HEK293 (cell line): Measurements from ENCODE around the gene PIP5KL1.

ENCODE experiments used
- IKZF3 ChIP-seq: fragments of 450-650 bp; IDR thresholded peaks from 2 replicates; pipeline ENCODE4 v1.5.0; 2018; ENCODE audit warnings: missing biosample characterization, mild to moderate bottlenecking, missing genetic modification characterization, moderate library complexity
- RBAK ChIP-seq: fragments of 450-650 bp; formaldehyde crosslinking; IDR thresholded peaks from 2 replicates; pipeline ENCODE4 v1.5.1; 2016; ENCODE audit warnings: missing biosample characterization, missing genetic modification characterization
- SALL2 ChIP-seq: fragments of 450-650 bp; formaldehyde crosslinking; IDR thresholded peaks from 2 replicates; pipeline ENCODE4 v1.5.0; 2017; ENCODE audit warnings: missing biosample characterization, mild to moderate bottlenecking, missing genetic modification characterization, borderline replicate concordance
- ZBTB17 ChIP-seq: fragments of 450-650 bp; formaldehyde crosslinking; IDR thresholded peaks from 2 replicates; pipeline ENCODE4 v1.5.1; 2016; ENCODE audit warnings: missing biosample characterization, missing genetic modification characterization
- ZBTB20 ChIP-seq: fragments of 450-650 bp; formaldehyde crosslinking; IDR thresholded peaks from 2 replicates; pipeline ENCODE4 v1.5.1; 2016; ENCODE audit warnings: missing biosample characterization, missing genetic modification characterization
- ZBTB8A ChIP-seq: fragments of 450-650 bp; formaldehyde crosslinking; IDR thresholded peaks from 2 replicates; pipeline ENCODE4 v1.5.1; 2016; ENCODE audit warnings: missing biosample characterization, missing genetic modification characterization
- ZIC2 ChIP-seq: fragments of 450-650 bp; formaldehyde crosslinking; IDR thresholded peaks from 2 replicates; pipeline ENCODE4 v1.5.1; 2016; ENCODE audit warnings: missing biosample characterization, missing genetic modification characterization
- ZNF10 ChIP-seq: fragments of 450-650 bp; formaldehyde crosslinking; IDR thresholded peaks from 2 replicates; pipeline ENCODE4 v1.5.1; 2017; ENCODE audit warnings: missing biosample characterization, missing genetic modification characterization
- ZNF121 ChIP-seq: fragments of 450-650 bp; formaldehyde crosslinking; IDR thresholded peaks from 2 replicates; pipeline ENCODE4 v1.5.1; 2016; ENCODE audit warnings: missing biosample characterization, missing genetic modification characterization
- ZNF174 ChIP-seq: fragments of 450-650 bp; formaldehyde crosslinking; IDR thresholded peaks from 2 replicates; pipeline ENCODE4 v1.5.0; 2017; ENCODE audit warnings: missing biosample characterization, mild to moderate bottlenecking, missing genetic modification characterization
- ZNF2 ChIP-seq: fragments of 450-650 bp; formaldehyde crosslinking; IDR thresholded peaks from 2 replicates; pipeline ENCODE4 v1.5.1; 2016; ENCODE audit warnings: missing biosample characterization, missing genetic modification characterization
- ZNF214 ChIP-seq: fragments of 450-650 bp; formaldehyde crosslinking; IDR thresholded peaks from 2 replicates; pipeline ENCODE4 v1.5.1; 2017; ENCODE audit warnings: missing biosample characterization, mild to moderate bottlenecking, missing genetic modification characterization, borderline replicate concordance
- ZNF223 ChIP-seq: fragments of 450-650 bp; formaldehyde crosslinking; IDR thresholded peaks from 2 replicates; pipeline ENCODE4 v1.5.1; 2016; ENCODE audit warnings: missing biosample characterization, missing genetic modification characterization
- ZNF266 ChIP-seq: fragments of 450-650 bp; formaldehyde crosslinking; IDR thresholded peaks from 2 replicates; pipeline ENCODE4 v1.5.1; 2016; ENCODE audit warnings: missing biosample characterization, missing genetic modification characterization, low read depth
- ZNF341 ChIP-seq: fragments of 450-650 bp; formaldehyde crosslinking; IDR thresholded peaks from 2 replicates; pipeline ENCODE4; 2016; ENCODE audit warnings: low read depth, missing biosample characterization, missing genetic modification characterization
- ZNF426 ChIP-seq: fragments of 450-650 bp; formaldehyde crosslinking; IDR thresholded peaks from 2 replicates; pipeline ENCODE4 v1.5.1; 2017; ENCODE audit warnings: missing biosample characterization, missing genetic modification characterization, mild to moderate bottlenecking, inconsistent platforms, moderate library complexity
- ZNF510 ChIP-seq: fragments of 450-650 bp; formaldehyde crosslinking; IDR thresholded peaks from 2 replicates; pipeline ENCODE4 v1.5.1; 2018; ENCODE audit warnings: mild to moderate bottlenecking, missing genetic modification characterization, missing biosample characterization; ENCODE audit not compliant: insufficient replicate concordance
- ZNF529 ChIP-seq: fragments of 450-650 bp; formaldehyde crosslinking; IDR thresholded peaks from 2 replicates; pipeline ENCODE4 v1.5.1; 2017; ENCODE audit warnings: missing genetic modification characterization, missing biosample characterization; ENCODE audit not compliant: insufficient replicate concordance
- ZNF571 ChIP-seq: fragments of 450-650 bp; formaldehyde crosslinking; IDR thresholded peaks from 2 replicates; pipeline ENCODE4 v1.5.0; 2017; ENCODE audit warnings: missing biosample characterization, missing genetic modification characterization
- ZNF621 ChIP-seq: fragments of 450-650 bp; formaldehyde crosslinking; IDR thresholded peaks from 2 replicates; pipeline ENCODE4 v1.5.1; 2017; ENCODE audit warnings: missing biosample characterization, missing genetic modification characterization
- ZNF624 ChIP-seq: fragments of 450-650 bp; formaldehyde crosslinking; IDR thresholded peaks from 2 replicates; pipeline ENCODE4 v1.5.1; 2017; ENCODE audit warnings: missing biosample characterization, missing genetic modification characterization
- ZNF670 ChIP-seq: fragments of 450-650 bp; formaldehyde crosslinking; IDR thresholded peaks from 2 replicates; pipeline ENCODE4 v1.5.1; 2016; ENCODE audit warnings: missing biosample characterization, missing genetic modification characterization, low read depth
- ZNF707 ChIP-seq: fragments of 450-650 bp; formaldehyde crosslinking; IDR thresholded peaks from 2 replicates; pipeline ENCODE4 v1.5.1; 2016; ENCODE audit warnings: missing biosample characterization, missing genetic modification characterization
- ZNF768 ChIP-seq: fragments of 450-650 bp; formaldehyde crosslinking; IDR thresholded peaks from 2 replicates; pipeline ENCODE4 v1.5.1; 2018; ENCODE audit warnings: missing biosample characterization, mild to moderate bottlenecking, missing genetic modification characterization
- TF ChIP-seq, protein P1 (sequence below): fragments of 450-650 bp; formaldehyde crosslinking; IDR thresholded peaks from 2 replicates; pipeline ENCODE4 v1.5.1; 2016; ENCODE audit warnings: missing biosample characterization, missing genetic modification characterization
- TF ChIP-seq, protein P2 (sequence below): fragments of 450-650 bp; formaldehyde crosslinking; IDR thresholded peaks from 2 replicates; pipeline ENCODE4 v1.5.1; 2016; ENCODE audit warnings: missing biosample characterization, missing genetic modification characterization
- TF ChIP-seq, protein P3 (sequence below): fragments of 450-650 bp; formaldehyde crosslinking; IDR thresholded peaks from 2 replicates; pipeline ENCODE4 v1.5.1; 2016; ENCODE audit warnings: missing biosample characterization, missing genetic modification characterization
- TF ChIP-seq, protein P4 (sequence below): fragments of 450-650 bp; formaldehyde crosslinking; IDR thresholded peaks from 2 replicates; pipeline ENCODE4 v1.5.1; 2016; ENCODE audit warnings: missing biosample characterization, missing genetic modification characterization, borderline replicate concordance
- TF ChIP-seq, protein P5 (sequence below): fragments of 450-650 bp; formaldehyde crosslinking; IDR thresholded peaks from 2 replicates; pipeline ENCODE4 v1.5.1; 2016; ENCODE audit warnings: missing biosample characterization, missing genetic modification characterization
- TF ChIP-seq, protein P6 (sequence below): fragments of 450-650 bp; formaldehyde crosslinking; IDR thresholded peaks from 2 replicates; pipeline ENCODE4 v1.5.1; 2016; ENCODE audit warnings: missing biosample characterization, missing genetic modification characterization

Gene PIP5KL1

DNA sequence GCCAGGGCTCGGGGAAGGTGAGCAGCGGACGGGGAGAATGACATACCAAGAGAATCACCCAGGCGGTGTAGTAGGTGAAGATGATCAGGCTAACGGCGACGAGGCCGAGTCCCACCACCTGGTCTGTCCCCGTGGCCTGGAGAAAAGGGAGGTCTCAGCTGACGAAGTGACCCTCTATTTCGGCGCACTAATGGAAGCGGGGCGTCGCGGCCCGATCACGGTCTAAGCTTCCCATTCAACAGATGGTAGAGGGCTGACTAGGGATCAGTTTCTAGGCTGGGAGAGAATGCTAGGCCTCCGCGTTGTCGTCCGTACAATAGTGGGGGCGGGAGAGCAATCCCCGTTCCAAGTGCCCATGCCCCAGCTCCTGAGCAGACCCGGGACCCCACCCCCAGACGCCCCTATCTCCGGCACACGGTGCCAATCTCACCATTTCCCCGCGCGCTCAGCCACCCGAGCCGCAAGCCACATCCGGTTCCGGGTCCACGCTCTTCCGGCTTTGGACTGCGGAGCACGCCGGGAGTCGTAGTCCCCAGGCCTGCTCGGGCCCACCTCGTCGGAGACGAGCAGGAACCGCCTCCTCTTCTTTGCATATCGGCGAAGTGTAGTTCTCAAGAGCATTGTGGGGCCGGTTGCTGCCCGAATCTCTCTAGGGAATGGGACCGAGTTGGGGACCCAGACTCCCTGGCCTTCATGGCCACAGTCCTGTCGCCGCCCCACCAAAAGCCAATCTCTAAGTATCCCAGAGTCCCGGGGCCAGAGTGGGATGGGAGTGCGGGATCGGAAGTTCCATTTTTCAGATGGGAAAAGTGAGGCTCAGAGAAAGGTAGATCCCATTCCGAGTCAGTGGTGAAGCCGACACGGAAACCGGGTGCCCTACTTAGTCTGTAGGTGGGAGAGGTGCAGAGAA lies 7.1 kb upstream of the PIP5KL1 start, which contains the start of gene DPM2 (continued):
- TF ChIP-seq ZNF341 (tag by site-specific recombination) (no peak), ZBTB8A (tag by site-specific recombination) (peak; percentile 23; the same call in 1 of the 2 replicates), ZIC2 (no peak), ZNF2 (no peak), ZNF707 (tag by site-specific recombination) (no peak), ZNF121 (tag by site-specific recombination) (no peak), ZNF426 (tag by site-specific recombination) (no peak), ZNF621 (tag by site-specific recombination) (no peak), SALL2 (no peak), ZNF223 (tag by site-specific recombination) (no peak), RBAK (tag by site-specific recombination) (no peak), ZNF10 (tag by site-specific recombination) (no peak), ZBTB17 (peak; percentile 63), ZNF624 (tag by site-specific recombination) (no peak), ZNF214 (tag by site-specific recombination) (no peak), ZNF266 (tag by site-specific recombination) (no peak), IKZF3 (tag by site-specific recombination) (no peak), ZNF768 (no peak), ZBTB20 (peak; percentile 22; the same call in 1 of the 2 replicates), ZNF174 (tag by site-specific recombination) (no peak), ZNF571 (tag by site-specific recombination) (no peak), ZNF510 (no peak), ZNF529 (tag by site-specific recombination) (no peak), ZNF670 (tag by site-specific recombination) (no peak)
- TF ChIP-seq, protein P1, sequence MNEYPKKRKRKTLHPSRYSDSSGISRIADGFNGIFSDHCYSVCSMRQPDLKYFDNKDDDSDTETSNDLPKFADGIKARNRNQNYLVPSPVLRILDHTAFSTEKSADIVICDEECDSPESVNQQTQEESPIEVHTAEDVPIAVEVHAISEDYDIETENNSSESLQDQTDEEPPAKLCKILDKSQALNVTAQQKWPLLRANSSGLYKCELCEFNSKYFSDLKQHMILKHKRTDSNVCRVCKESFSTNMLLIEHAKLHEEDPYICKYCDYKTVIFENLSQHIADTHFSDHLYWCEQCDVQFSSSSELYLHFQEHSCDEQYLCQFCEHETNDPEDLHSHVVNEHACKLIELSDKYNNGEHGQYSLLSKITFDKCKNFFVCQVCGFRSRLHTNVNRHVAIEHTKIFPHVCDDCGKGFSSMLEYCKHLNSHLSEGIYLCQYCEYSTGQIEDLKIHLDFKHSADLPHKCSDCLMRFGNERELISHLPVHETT: no peak
- TF ChIP-seq, protein P2, sequence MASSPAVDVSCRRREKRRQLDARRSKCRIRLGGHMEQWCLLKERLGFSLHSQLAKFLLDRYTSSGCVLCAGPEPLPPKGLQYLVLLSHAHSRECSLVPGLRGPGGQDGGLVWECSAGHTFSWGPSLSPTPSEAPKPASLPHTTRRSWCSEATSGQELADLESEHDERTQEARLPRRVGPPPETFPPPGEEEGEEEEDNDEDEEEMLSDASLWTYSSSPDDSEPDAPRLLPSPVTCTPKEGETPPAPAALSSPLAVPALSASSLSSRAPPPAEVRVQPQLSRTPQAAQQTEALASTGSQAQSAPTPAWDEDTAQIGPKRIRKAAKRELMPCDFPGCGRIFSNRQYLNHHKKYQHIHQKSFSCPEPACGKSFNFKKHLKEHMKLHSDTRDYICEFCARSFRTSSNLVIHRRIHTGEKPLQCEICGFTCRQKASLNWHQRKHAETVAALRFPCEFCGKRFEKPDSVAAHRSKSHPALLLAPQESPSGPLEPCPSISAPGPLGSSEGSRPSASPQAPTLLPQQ (tag by site-specific recombination): peak; percentile 84
- TF ChIP-seq, protein P3, sequence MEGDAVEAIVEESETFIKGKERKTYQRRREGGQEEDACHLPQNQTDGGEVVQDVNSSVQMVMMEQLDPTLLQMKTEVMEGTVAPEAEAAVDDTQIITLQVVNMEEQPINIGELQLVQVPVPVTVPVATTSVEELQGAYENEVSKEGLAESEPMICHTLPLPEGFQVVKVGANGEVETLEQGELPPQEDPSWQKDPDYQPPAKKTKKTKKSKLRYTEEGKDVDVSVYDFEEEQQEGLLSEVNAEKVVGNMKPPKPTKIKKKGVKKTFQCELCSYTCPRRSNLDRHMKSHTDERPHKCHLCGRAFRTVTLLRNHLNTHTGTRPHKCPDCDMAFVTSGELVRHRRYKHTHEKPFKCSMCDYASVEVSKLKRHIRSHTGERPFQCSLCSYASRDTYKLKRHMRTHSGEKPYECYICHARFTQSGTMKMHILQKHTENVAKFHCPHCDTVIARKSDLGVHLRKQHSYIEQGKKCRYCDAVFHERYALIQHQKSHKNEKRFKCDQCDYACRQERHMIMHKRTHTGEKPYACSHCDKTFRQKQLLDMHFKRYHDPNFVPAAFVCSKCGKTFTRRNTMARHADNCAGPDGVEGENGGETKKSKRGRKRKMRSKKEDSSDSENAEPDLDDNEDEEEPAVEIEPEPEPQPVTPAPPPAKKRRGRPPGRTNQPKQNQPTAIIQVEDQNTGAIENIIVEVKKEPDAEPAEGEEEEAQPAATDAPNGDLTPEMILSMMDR: no peak
- TF ChIP-seq, protein P4, sequence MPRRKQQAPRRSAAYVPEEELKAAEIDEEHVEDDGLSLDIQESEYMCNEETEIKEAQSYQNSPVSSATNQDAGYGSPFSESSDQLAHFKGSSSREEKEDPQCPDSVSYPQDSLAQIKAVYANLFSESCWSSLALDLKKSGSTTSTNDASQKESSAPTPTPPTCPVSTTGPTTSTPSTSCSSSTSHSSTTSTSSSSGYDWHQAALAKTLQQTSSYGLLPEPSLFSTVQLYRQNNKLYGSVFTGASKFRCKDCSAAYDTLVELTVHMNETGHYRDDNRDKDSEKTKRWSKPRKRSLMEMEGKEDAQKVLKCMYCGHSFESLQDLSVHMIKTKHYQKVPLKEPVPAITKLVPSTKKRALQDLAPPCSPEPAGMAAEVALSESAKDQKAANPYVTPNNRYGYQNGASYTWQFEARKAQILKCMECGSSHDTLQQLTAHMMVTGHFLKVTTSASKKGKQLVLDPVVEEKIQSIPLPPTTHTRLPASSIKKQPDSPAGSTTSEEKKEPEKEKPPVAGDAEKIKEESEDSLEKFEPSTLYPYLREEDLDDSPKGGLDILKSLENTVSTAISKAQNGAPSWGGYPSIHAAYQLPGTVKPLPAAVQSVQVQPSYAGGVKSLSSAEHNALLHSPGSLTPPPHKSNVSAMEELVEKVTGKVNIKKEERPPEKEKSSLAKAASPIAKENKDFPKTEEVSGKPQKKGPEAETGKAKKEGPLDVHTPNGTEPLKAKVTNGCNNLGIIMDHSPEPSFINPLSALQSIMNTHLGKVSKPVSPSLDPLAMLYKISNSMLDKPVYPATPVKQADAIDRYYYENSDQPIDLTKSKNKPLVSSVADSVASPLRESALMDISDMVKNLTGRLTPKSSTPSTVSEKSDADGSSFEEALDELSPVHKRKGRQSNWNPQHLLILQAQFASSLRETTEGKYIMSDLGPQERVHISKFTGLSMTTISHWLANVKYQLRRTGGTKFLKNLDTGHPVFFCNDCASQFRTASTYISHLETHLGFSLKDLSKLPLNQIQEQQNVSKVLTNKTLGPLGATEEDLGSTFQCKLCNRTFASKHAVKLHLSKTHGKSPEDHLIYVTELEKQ: no peak
- TF ChIP-seq, protein P5, sequence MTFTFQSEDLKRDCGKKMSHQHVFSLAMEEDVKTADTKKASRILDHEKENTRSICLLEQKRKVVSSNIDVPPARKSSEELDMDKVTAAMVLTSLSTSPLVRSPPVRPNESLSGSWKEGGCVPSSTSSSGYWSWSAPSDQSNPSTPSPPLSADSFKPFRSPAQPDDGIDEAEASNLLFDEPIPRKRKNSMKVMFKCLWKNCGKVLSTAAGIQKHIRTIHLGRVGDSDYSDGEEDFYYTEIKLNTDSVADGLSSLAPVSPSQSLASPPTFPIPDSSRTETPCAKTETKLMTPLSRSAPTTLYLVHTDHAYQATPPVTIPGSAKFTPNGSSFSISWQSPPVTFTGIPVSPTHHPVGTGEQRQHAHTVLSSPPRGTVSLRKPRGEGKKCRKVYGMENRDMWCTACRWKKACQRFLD (tag by site-specific recombination): no peak
- TF ChIP-seq, protein P6, sequence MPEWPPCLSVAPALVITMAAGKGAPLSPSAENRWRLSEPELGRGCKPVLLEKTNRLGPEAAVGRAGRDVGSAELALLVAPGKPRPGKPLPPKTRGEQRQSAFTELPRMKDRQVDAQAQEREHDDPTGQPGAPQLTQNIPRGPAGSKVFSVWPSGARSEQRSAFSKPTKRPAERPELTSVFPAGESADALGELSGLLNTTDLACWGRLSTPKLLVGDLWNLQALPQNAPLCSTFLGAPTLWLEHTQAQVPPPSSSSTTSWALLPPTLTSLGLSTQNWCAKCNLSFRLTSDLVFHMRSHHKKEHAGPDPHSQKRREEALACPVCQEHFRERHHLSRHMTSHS (tag by site-specific recombination): no peak
